ENCODE measurements around the gene ACSF3. TPM values are rescaled to one million over a fixed set of nuclear protein-coding genes. Genes with fewer than 3 reads are reported as not detected.

Gene ACSF3
- total RNA-seq, 1 experiment from 2014 or later, result 55.2 TPM

DNA sequence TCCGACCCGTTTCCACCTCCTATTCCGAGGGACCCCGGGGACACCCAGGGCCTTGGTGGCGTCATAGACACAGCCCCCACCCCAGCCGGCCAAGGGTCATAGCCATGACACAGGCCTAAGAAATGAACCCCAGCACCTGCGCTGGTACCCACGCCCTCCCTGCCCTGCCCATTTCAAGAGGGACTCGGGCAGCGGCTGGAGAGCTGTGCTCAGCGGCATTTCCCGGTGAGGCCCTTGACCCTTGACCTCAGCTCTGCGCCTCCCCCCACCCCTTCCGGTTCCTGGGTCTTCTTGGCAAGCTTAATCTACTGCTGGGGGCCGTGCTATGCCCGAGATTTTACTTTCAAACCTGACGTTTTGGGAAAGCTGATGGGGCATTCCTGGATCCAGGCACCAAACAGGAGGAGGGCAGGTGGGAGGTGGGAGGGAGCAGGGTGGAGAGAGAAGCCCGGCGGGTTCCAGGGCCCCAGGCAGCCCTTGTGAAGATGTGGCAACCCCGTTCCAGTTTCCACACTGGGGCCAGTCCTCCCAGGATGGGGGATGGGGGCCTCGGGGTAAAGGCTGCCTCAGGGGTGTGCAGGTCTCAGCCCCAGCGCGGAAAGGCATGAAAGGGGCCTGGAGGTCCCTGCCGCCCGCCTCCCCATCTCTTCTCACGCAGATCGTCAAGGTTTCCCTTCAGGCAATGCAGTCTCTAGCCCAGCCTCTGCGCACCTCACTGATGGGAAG, 106.6 kb downstream of the ACSF3 start, which contains the start of gene SLC22A31:
Gene SLC22A31 (minus strand): TSS at position 414 of the 726 bp plus-strand sequence. CDS start 36 bp downstream, at position 378.
- Histone ChIP-seq H3K9me3 (no peaks in the 10 kb centered on the region), H3K4me1 (peaks cover 17% of the 10 kb centered on the region), H3K27me3 (replicated peaks; ENCODE audit: control insufficient read depth, insufficient read depth, low read length) (no peaks in the 10 kb centered on the region; the same call in 1 of the 2 replicates), H3K36me3 (ENCODE audit: control insufficient read depth, insufficient read depth, low read length) (no peaks in the 10 kb centered on the region), H3K4me3 (ENCODE audit: low read depth, low read length) (peak within 1 kb of the TSS; percentile 62)
- Mint-ChIP-seq H3K9me3 (ENCODE audit: unreplicated experiment) (no peaks in the 10 kb centered on the region), H3K27ac (ENCODE audit: unreplicated experiment) (no peak within 1 kb of the TSS), H3K27me3 (ENCODE audit: insufficient read depth, unreplicated experiment) (peaks cover 12% of the 10 kb centered on the region), H3K4me1 (ENCODE audit: low read depth, unreplicated experiment) (peaks cover 8% of the 10 kb centered on the region), H3K4me3 (ENCODE audit: unreplicated experiment) (peak within 1 kb of the TSS; percentile 73), H3K36me3 (ENCODE audit: insufficient read depth, unreplicated experiment) (peaks cover 7% of the 10 kb centered on the region)
- POLR2A ChIA-PET, result interaction anchor here (0.5 kb wide), 1 partner anchor 289 kb away, joined by 3 read pairs; no protein-coding TSS in a partner anchor
- peak in 1 of 2 experiments; percentile 60 for DNase-seq
- no TSS peak for BruUV-seq (replicated peaks)
- CTCF ChIA-PET, result no interaction called here
- intact Hi-C loops (cut with micrococcal nuclease; ENCODE audit: unreplicated experiment), result loop anchor here (2.0 kb wide), 1 partner anchor 17 kb away; the partner anchor contains the start of gene ZNF778
- TF ChIP-seq, protein P1, sequence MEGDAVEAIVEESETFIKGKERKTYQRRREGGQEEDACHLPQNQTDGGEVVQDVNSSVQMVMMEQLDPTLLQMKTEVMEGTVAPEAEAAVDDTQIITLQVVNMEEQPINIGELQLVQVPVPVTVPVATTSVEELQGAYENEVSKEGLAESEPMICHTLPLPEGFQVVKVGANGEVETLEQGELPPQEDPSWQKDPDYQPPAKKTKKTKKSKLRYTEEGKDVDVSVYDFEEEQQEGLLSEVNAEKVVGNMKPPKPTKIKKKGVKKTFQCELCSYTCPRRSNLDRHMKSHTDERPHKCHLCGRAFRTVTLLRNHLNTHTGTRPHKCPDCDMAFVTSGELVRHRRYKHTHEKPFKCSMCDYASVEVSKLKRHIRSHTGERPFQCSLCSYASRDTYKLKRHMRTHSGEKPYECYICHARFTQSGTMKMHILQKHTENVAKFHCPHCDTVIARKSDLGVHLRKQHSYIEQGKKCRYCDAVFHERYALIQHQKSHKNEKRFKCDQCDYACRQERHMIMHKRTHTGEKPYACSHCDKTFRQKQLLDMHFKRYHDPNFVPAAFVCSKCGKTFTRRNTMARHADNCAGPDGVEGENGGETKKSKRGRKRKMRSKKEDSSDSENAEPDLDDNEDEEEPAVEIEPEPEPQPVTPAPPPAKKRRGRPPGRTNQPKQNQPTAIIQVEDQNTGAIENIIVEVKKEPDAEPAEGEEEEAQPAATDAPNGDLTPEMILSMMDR (IDR thresholded peaks at IDR 0.05; ENCODE audit: insufficient read depth in 1 of 2, low read depth in 1 of 2, low read length in 1 of 2, severe bottlenecking in 1 of 2, unreplicated experiment in 1 of 2), result no peak

DNA sequence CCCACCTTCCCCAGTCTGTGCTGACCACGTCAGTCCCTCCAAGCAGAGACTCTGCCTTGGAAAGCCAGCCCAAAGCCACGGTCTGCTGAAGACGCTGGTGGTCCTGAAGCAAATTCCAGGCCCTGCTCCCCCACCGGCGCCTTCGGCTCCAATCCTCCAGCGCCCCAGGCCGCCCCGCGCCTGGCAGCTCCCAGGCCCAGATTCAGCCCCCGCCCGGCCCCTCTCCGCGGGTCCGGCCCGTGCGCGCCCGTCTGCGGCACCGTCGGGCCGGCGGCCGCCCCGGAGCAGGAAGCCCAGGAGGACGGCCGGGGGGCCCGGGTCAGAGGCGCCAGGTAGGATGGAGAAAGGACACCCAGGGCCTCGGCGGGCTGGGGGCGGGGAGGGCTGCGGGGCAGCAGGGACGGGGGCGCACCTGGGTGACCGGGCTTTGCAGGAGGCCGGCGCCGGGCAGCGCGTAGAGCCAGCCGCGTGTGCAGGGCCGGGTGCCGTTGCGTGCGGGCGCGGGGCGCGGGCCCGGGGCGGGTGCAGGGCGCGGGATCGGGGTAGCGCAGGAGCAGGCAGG, 107.3 kb downstream of the ACSF3 start:
- H3K27ac Mint-ChIP-seq (ENCODE audit: unreplicated experiment), result no peak overlapping the region
- no peaks in the 10 kb centered on the region for H3K9me3 ChIP-seq
- DNase-seq, result no peak
- BruUV-seq (replicated peaks), result no TSS peak
- no peaks in the 10 kb centered on the region for H3K36me3 ChIP-seq (ENCODE audit: control insufficient read depth, insufficient read depth, low read length)
- H3K4me1 Mint-ChIP-seq (ENCODE audit: low read depth, unreplicated experiment), result peaks cover 8% of the 10 kb centered on the region
- POLR2A ChIA-PET, result interaction anchor here (0.9 to 1.1 kb wide), 2 partner anchors 8 to 17 kb away, joined by 4 to 5 read pairs; partner anchors contain the start of gene ZNF778
- TF ChIP-seq, protein P1 (IDR thresholded peaks at IDR 0.05; ENCODE audit: insufficient read depth in 1 of 2, low read depth in 1 of 2, low read length in 1 of 2, severe bottlenecking in 1 of 2, unreplicated experiment in 1 of 2), result no peak
- CTCF ChIA-PET, result interaction anchor here (1.0 kb wide), 1 partner anchor 17 kb away, joined by 3 read pairs; the partner anchor contains the start of gene ZNF778
- intact Hi-C loops (cut with micrococcal nuclease; ENCODE audit: unreplicated experiment), result loop anchor here (1.0 to 2.0 kb wide), 2 partner anchors 16 to 30 kb away; partner anchors contain the start of genes CDH15 and ZNF778
- H3K4me3 Mint-ChIP-seq (ENCODE audit: unreplicated experiment), result peak overlapping the region; percentile 34
- no peaks in the 10 kb centered on the region; the same call in 1 of the 2 replicates for H3K27me3 ChIP-seq (replicated peaks; ENCODE audit: control insufficient read depth, insufficient read depth, low read length)
- peaks cover 12% of the 10 kb centered on the region for H3K27me3 Mint-ChIP-seq (ENCODE audit: insufficient read depth, unreplicated experiment)
- H3K4me1 ChIP-seq, result peaks cover 17% of the 10 kb centered on the region
- no peaks in the 10 kb centered on the region for H3K9me3 Mint-ChIP-seq (ENCODE audit: unreplicated experiment)
- H3K4me3 ChIP-seq (ENCODE audit: low read depth, low read length), result peak overlapping the region; percentile 62
- peaks cover 7% of the 10 kb centered on the region for H3K36me3 Mint-ChIP-seq (ENCODE audit: insufficient read depth, unreplicated experiment)
